Measurements from ENCODE around the gene MYH14. TPM values are rescaled to one million over a fixed set of nuclear protein-coding genes. Genes with fewer than 3 reads are reported as not detected.

The MYH14 gene
- total RNA-seq, 1 donor from 2014 or later, result 1.6 TPM

DNA sequence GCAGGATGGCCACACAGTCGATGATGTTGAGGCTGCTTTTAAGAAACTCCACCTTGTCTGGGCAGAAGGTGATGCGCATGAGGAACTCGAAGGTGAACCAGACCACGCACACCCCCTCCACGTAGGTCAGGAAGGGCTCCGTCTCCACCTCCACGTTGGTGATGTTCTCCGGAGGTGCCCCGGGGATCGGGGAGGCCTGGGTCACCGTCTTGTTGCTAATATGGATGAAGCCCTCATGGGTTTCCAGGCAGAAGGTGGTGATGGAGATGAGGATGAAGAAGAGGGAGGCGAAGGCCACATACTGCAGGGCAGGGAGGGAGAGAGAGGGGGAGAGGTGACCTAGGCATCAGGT lies 120.3 kb downstream of the MYH14 start:
- Histone ChIP-seq H3K27ac (no peak overlapping the region), H4K20me1 (ENCODE audit: low read depth) (peaks cover 37% of the 10 kb centered on the region), H3K36me3 (no peaks in the 10 kb centered on the region), H3K4me1 (peaks cover 3% of the 10 kb centered on the region), H3K79me2 (ENCODE audit: low read depth) (no peaks in the 10 kb centered on the region), H3K9ac (no peak overlapping the region), H3K27me3 (peaks cover 29% of the 10 kb centered on the region), H2AFZ (replicated peaks) (no peak overlapping the region), H3F3A (ENCODE audit: low read depth) (peaks cover 12% of the 10 kb centered on the region), H3K4me2 (no peak overlapping the region), H3K9me3 (ENCODE audit: low read depth) (no peaks in the 10 kb centered on the region), H3K4me3 (no peak overlapping the region)
- no peak for DNase-seq (ENCODE audit: low spot score)
- Mint-ChIP-seq H3K9me3 (no peaks in the 10 kb centered on the region), H3K27me3 (ENCODE audit: insufficient read depth, low read depth) (peaks cover 33% of the 10 kb centered on the region), H3K36me3 (no peaks in the 10 kb centered on the region), H3K4me3 (no peak overlapping the region), H3K4me1 (peaks cover 30% of the 10 kb centered on the region), H3K27ac (no peak overlapping the region)
- TF ChIP-seq, protein P1, sequence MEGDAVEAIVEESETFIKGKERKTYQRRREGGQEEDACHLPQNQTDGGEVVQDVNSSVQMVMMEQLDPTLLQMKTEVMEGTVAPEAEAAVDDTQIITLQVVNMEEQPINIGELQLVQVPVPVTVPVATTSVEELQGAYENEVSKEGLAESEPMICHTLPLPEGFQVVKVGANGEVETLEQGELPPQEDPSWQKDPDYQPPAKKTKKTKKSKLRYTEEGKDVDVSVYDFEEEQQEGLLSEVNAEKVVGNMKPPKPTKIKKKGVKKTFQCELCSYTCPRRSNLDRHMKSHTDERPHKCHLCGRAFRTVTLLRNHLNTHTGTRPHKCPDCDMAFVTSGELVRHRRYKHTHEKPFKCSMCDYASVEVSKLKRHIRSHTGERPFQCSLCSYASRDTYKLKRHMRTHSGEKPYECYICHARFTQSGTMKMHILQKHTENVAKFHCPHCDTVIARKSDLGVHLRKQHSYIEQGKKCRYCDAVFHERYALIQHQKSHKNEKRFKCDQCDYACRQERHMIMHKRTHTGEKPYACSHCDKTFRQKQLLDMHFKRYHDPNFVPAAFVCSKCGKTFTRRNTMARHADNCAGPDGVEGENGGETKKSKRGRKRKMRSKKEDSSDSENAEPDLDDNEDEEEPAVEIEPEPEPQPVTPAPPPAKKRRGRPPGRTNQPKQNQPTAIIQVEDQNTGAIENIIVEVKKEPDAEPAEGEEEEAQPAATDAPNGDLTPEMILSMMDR (IDR thresholded peaks at IDR 0.05), result no peak
- no peak for TF ChIP-seq EZH2phosphoT487 (IDR thresholded peaks at IDR 0.05)
- no peak for TF ChIP-seq EZH2 (IDR thresholded peaks at IDR 0.05)

DNA sequence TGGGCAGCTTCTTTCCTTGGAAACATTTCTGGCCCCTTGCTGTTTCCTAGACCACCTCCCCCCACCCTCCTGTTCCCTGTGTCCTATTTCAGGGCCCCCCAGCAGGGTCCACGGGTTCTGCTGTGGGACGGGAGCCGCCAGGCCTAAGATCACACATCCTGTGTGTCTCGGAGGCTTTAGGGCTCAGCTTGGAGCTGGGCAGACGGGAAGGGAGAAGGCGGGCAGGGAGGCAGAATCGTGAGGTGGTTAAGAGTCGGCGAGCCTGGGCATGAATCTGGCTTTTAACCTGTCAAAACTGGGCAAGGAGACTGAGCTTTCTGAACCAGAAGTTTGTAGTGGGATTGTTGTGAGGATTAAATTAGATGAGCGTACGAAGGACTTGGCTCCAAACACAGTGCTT lies 120.9 kb downstream of the MYH14 start:
- peaks cover 30% of the 10 kb centered on the region for H3K4me1 Mint-ChIP-seq
- H3K27ac Mint-ChIP-seq, result no peak overlapping the region

DNA sequence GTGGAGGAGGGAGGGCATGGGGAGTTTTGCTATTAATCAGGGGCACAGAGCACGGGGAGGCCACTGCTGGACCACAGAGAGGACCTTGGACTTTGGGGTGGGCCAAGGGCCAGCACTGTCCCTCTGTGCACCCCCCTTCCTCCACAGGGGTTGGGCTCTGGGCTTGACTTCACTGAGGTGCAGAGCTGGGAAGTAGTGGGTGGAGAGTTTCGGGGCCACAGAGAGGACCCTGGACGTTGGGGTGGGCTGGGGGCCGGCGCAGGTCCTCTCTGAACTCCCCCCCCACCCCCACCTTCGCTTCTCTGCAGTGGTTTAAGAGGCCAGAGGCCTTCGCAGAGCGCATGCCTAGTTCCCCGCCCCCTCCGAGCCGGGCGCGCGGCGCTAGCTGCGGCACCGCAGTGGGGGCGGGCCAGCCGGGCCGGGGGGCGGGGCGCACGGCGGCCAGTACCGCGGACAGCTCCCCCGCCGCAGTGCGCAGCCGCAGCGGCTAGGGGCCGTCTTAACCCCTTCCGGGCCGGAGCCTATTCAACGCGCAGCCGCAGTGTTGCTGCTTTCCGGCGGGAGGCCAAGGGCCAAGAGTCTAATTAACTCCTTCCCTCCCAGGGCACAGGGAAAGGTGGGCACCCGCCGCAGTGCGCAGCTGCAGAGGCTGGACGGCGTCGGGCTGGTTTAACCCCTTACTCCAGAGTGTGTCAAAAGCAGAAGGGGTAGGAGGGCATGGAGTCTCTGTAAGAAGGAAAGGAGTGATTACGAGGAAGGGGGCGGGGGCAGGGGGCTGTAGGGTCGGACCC lies 122.1 kb downstream of the MYH14 start:
- Histone ChIP-seq H3K4me1 (peaks cover 3% of the 10 kb centered on the region), H3K4me2 (peak overlapping the region; percentile 81), H3K4me3 (peak overlapping the region; percentile 38), H3K79me2 (ENCODE audit: low read depth) (no peaks in the 10 kb centered on the region), H4K20me1 (ENCODE audit: low read depth) (peaks cover 37% of the 10 kb centered on the region), H3K27ac (no peak overlapping the region), H3K27me3 (peaks cover 29% of the 10 kb centered on the region), H3K9me3 (ENCODE audit: low read depth) (no peaks in the 10 kb centered on the region), H2AFZ (replicated peaks) (no peak overlapping the region), H3K9ac (no peak overlapping the region), H3F3A (ENCODE audit: low read depth) (peaks cover 24% of the 10 kb centered on the region), H3K36me3 (no peaks in the 10 kb centered on the region)
- peak; percentile 98 for DNase-seq (ENCODE audit: low spot score)
- H3K4me3 Mint-ChIP-seq, result peak overlapping the region; percentile 75
- no peak for TF ChIP-seq EZH2phosphoT487 (IDR thresholded peaks at IDR 0.05)
- TF ChIP-seq, protein P1 (IDR thresholded peaks at IDR 0.05), result no peak
- TF ChIP-seq EZH2 (IDR thresholded peaks at IDR 0.05), result no peak
- H3K36me3 Mint-ChIP-seq, result no peaks in the 10 kb centered on the region
- H3K27ac Mint-ChIP-seq, result no peak overlapping the region
- H3K27me3 Mint-ChIP-seq (ENCODE audit: insufficient read depth, low read depth), result peaks cover 35% of the 10 kb centered on the region
- peaks cover 39% of the 10 kb centered on the region for H3K4me1 Mint-ChIP-seq
- no peaks in the 10 kb centered on the region for H3K9me3 Mint-ChIP-seq

More for the DNA sequence above, 120.9 kb downstream of the MYH14 start:
- Mint-ChIP-seq H3K9me3 (no peaks in the 10 kb centered on the region), H3K36me3 (no peaks in the 10 kb centered on the region), H3K27me3 (ENCODE audit: insufficient read depth, low read depth) (peaks cover 32% of the 10 kb centered on the region), H3K4me3 (peak overlapping the region; percentile 70)
- TF ChIP-seq EZH2 (IDR thresholded peaks at IDR 0.05) (no peak), EZH2phosphoT487 (IDR thresholded peaks at IDR 0.05) (no peak)
- TF ChIP-seq, protein P1 (IDR thresholded peaks at IDR 0.05), result no peak
- Histone ChIP-seq H3K9ac (no peak overlapping the region), H3K9me3 (ENCODE audit: low read depth) (no peaks in the 10 kb centered on the region), H3K27ac (no peak overlapping the region), H2AFZ (replicated peaks) (no peak overlapping the region), H3K79me2 (ENCODE audit: low read depth) (no peaks in the 10 kb centered on the region), H4K20me1 (ENCODE audit: low read depth) (peaks cover 37% of the 10 kb centered on the region), H3F3A (ENCODE audit: low read depth) (peaks cover 12% of the 10 kb centered on the region), H3K4me3 (no peak overlapping the region), H3K36me3 (no peaks in the 10 kb centered on the region), H3K4me2 (no peak overlapping the region), H3K4me1 (peaks cover 3% of the 10 kb centered on the region), H3K27me3 (peaks cover 29% of the 10 kb centered on the region)
- no peak for DNase-seq (ENCODE audit: low spot score)

All from neural progenitor cell (in vitro differentiated cells).